ENCODE results near the gene ELFN2.
A peak's percentile ranks its signal among the peaks of the same experiment; 100 is the strongest.

The ELFN2 gene

GRCh38 chr22:37454857-37455686 lies 27.8 kb upstream of the ELFN2 start:
- DNase-seq (ENCODE audit: low read depth in 3 of 3, low spot score in 1 of 3) = no peak

DNA sequence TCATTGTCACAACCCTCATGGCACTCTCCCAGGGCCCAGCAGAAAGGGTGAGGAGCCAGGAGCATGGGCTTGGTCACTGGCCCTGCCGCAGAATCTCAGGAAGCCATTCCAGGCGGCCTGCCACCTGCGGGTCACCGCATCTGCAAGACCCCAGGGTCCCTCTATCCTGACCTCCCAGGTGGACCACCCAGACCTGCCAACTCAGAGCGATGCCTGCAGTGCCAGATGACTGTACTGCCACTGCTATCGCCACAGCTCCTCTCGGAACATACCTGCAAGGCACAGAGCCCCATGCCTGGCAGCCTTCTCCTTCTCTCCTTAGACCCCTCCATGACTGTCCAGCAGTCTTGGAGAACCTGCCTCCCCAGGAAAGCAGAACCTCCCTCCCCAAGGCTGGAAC lies 26.4 kb upstream of the ELFN2 start:
- DNase-seq (ENCODE audit: low read depth in 3 of 3, low spot score in 1 of 3) = no peak

DNA sequence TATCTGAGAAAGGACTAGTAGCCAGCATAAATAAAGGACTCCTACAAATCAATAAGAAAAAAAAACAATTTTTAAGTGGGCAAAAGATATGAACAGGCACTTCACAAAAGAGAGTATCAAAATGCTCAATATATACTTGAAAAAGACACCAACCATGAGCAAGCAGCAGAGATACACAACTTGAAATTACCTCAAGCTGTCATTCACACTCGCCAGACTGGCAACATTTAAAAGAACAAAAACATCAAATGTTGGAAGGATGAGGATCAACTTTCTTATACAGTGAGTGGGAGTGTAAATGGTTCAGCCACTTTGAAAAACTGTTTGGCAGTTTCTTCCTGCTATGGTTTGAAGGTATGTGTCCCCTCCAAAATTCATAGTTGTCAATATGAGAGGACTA lies 23.9 kb upstream of the ELFN2 start:
- DNase-seq (ENCODE audit: low read depth in 3 of 3, low spot score in 1 of 3) = no peak

GRCh38 chr22:37449331-37450001 lies 22.2 kb upstream of the ELFN2 start:
- no peak for DNase-seq (ENCODE audit: low read depth in 3 of 3, low spot score in 1 of 3)

- DNase-seq (ENCODE audit: low read depth in 3 of 3, low spot score in 1 of 3) = no peak
Observed at GRCh38 chr22:37448516-37449127, 21.3 kb upstream of the ELFN2 start.

DNA sequence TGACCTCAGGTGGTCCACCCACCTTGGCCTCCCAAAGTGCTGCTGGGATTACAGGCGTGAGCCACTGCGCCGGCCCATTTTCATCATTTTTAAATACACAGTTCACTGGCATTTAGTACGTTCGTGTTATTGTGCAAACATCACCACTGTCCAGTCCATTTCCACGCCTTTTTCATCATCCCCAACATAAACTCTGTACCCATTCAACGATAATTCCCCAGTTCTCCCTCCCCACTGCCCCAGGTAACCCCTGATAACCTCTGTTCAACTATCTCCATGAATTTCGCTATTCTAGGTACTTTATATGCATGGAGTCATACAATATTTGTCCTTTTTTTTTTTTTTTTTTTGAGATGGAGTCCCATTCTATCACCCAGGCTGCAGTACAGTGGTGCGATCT lies 18.2 kb upstream of the ELFN2 start:
- DNase-seq (ENCODE audit: low read depth in 3 of 3, low spot score in 1 of 3) = no peak

- no peak for DNase-seq (ENCODE audit: low read depth in 3 of 3, low spot score in 1 of 3)
Observed at GRCh38 chr22:37443977-37444376, 16.7 kb upstream of the ELFN2 start.

DNA sequence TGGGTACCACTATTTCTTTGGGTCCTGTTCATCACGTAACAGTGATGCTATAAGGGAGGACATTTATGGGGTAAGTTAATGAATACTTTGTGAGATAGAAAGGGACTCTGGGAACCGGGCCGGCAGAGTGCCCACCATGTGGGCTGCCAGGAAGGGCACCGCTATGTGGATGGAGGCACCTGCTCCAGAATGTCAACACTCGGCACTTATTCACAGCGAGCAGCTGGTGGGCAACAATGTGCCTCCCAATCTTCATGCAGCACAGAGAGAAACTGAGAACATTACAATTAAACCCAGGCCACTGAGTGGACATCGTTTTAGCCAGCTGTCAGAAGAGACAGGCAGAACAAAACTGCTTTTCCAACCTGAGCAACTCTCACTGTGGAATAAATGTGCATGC lies 15.8 kb upstream of the ELFN2 start:
- DNase-seq (ENCODE audit: low read depth in 3 of 3, low spot score in 1 of 3) = no peak

DNA sequence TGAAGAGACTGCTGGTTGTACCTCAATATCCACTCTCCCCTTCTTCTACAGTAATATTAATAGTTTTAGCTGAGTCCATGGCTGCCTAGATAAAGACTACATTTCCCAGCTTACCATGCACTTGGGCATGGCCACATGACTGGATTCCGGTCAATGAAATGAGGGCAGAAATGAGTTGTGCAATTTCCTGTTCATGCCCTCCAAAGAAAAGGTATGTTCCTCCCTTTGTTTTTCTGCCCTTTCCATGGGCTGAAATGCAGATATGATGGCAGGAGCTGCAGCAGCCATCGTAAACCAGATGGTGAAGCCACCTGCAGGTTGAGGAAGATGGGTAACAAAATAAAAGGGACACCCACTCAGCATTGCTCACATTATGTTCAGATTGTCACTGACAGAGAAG lies 15.3 kb upstream of the ELFN2 start:
- DNase-seq (ENCODE audit: low read depth in 3 of 3, low spot score in 1 of 3) = no peak

- DNase-seq (ENCODE audit: low read depth in 3 of 3, low spot score in 1 of 3) = no peak
Observed at GRCh38 chr22:37442135-37442534, 14.9 kb upstream of the ELFN2 start.

- DNase-seq (ENCODE audit: low read depth in 3 of 3, low spot score in 1 of 3) = no peak
Observed at GRCh38 chr22:37440875-37441274, 13.6 kb upstream of the ELFN2 start.

GRCh38 chr22:37439347-37439746 lies 12.1 kb upstream of the ELFN2 start:
- no peak for DNase-seq (ENCODE audit: low read depth in 3 of 3, low spot score in 1 of 3)

- no peak for DNase-seq (ENCODE audit: low read depth in 3 of 3, low spot score in 1 of 3)
Observed at GRCh38 chr22:37435970-37436603, 8.8 kb upstream of the ELFN2 start.

DNA sequence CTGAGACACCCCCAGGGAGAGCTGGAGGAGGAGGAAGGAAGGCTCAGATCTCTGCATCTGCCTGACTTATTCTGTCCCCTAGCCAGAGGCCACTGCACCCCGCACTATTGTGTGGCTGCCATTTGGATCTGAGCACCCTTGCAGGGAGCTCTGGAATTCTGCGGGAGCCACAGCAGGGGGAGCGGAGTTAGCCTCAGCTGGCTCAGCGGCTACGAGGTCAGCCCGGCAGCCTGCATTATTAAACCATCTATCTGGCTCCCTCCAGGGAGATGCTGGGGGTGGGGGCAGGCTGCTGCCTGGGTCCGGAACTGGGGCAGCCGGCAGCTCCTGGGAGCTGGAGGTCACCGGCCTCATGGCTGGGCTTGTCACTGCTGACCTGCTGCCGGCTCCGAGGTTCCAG lies 6.5 kb upstream of the ELFN2 start:
- no peak for DNase-seq (ENCODE audit: low read depth in 3 of 3, low spot score in 1 of 3)

DNA sequence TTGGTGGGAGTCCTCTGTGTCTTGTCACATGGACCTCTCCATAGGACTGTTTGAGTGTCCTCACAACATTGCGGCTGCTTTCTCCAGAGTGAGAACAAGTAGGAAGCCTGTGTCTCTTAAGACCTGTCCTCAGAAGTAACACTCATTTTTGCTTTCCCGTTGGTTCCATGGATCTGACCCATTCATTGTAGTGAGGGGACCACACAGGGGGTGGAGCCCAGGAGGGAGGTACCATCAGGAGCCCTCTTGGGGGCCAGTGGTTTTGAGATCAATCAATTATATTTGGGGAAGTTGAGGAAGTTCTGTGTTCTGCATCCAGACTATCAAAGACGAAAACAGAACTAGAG lies 5.4 kb upstream of the ELFN2 start:
- no peak for DNase-seq (ENCODE audit: low read depth in 3 of 3, low spot score in 1 of 3)

DNA sequence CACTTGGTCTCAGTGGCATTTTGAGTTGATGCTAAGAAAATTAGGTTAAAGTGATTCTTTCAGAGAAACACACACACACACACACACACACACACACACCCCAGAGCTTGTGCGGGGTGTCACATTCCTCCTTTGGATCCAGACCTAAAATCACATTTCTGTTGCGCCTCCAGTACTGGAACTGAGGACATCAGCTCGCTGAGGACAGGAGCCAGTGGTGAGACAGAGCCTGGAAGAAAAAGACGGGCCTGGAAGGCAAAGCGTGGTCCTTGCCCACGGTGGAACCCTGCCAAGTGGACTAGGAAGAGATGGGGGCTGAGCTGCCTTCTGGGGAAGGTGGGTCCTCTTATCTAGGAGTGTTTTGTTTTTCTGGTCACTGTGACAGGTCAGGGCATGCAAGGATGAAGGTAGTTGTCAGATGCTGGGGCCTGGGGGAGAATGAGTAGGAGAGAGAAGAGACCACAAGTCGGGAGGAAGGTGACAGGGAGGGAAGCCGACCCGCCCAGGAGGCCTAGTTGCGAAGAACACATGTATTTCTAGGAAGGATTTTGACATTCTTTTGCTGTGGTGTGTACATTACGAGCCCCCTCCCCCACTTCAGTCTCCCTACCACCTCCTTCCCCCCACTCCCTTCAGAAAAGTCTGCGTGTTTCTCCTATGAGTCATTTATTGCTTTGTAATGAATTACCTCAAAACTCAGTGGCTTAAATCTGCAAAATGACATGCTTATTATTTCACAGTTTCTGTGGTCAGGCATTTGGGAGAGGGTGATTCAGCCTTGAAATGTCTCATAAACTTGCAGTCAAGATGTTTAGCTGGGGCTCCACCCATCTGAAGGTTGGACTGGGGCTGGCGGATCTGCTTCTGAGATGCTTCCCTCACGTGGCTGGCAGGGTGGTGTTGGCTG lies 4.8 kb upstream of the ELFN2 start:
- no peak for DNase-seq (ENCODE audit: low read depth in 3 of 3, low spot score in 1 of 3)

- DNase-seq (ENCODE audit: low read depth in 3 of 3, low spot score in 1 of 3) = no peak
Observed at GRCh38 chr22:37431366-37431765, 4.1 kb upstream of the ELFN2 start.

DNA sequence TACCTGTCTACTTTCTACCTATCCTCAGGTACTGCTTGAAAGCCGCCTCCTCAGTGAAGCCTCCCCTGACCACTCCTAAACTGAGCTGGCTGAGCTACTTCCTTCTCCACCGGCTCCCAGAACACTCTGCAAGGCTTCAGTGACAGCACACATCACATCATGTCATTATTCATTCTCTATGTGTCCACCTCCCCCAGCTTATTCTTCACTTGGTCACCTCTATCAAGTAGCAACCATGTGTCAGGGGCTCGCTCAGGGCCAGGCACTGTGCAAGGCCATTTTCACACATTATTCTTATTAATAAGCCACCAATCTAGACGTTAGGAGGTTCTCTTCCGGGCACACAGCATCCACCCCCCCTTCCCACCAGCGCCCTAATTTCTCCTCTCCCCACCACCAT lies 3.7 kb upstream of the ELFN2 start:
- no peak for DNase-seq (ENCODE audit: low read depth in 3 of 3, low spot score in 1 of 3)

GRCh38 chr22:37428649-37429586 lies 1.6 kb upstream of the ELFN2 start:
- peak in 2 of 3 donors; percentile 27 to 39 for DNase-seq (ENCODE audit: low read depth in 3 of 3, low spot score in 1 of 3)
